ENCODE measurements around the gene HIP1. TPM values are rescaled to one million over a fixed set of nuclear protein-coding genes. Genes with fewer than 3 reads are reported as not detected.
"Not testable (repeated sequence)": the region's sequence is repeated elsewhere in the genome, so short reads cannot be mapped to it uniquely, and the experiment has no call there.

Gene HIP1
- total RNA-seq, 2 experiments from 2014 or later = 5.5 to 5.7 TPM

DNA sequence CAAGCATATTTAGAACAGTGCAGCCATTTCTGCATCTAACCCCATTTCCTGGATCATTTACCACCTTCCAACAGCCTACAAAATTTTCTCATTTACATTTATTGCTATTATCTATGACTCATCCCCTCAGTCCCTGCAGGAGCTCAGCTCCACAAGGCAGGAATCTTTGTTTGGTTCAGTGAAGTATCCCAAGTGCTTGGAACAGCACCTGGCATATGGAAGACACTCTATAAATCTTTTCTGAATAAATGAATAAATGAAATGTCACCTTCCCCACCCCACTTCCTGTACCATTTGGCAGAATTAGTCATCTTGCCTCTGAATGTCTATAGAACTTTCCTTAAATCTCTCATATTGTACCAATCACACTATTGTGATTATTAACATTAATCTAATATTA, 110.7 kb downstream of the HIP1 start:
- ChIA-PET CTCF (interaction anchor here (0.6 to 0.7 kb wide), 2 partner anchors 80 to 289 kb away, joined by 3 to 4 read pairs; no protein-coding TSS in a partner anchor), POLR2A (no interaction called here)

DNA sequence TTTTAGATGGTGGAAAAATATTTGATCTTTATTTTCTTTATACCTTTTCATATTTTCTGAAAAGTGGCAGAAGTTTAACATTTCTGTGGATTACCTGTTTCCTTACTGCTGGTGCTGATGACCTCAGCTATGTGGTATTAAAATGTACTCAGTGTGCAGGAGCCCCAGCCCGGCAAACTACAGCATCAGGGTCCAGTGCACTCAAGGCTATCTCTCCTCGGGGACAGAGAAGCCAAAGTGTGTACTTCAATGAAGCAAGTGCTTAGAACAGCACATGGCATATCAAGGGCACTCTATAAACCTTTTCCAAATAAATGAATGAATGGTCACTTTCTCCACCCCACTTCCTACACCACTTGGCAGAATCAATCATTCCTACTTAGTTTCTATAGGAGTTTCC, 111.8 kb downstream of the HIP1 start:
- CTCF ChIA-PET = no interaction called here
- POLR2A ChIA-PET = no interaction called here

DNA sequence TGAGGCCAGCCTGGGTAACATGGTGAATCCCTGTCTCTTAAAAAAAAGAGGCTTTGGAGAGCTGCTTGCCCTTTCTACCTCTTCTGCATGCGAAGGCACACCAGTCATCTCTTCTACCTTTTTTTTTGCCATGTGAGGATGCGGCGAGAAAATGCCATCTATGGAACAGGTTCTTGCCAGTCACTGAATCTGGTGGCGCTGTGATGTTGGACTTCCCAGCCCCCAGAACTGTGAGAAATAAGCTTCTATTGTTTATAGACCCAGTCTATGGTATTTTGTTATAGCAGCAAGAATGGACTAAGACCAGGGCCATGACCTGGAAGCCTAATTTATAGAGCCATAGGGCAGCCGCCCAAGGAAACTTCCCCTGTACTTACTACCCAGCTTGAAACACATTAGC, 112.9 kb downstream of the HIP1 start:
- POLR2A ChIA-PET = no interaction called here
- CTCF ChIA-PET = no interaction called here

DNA sequence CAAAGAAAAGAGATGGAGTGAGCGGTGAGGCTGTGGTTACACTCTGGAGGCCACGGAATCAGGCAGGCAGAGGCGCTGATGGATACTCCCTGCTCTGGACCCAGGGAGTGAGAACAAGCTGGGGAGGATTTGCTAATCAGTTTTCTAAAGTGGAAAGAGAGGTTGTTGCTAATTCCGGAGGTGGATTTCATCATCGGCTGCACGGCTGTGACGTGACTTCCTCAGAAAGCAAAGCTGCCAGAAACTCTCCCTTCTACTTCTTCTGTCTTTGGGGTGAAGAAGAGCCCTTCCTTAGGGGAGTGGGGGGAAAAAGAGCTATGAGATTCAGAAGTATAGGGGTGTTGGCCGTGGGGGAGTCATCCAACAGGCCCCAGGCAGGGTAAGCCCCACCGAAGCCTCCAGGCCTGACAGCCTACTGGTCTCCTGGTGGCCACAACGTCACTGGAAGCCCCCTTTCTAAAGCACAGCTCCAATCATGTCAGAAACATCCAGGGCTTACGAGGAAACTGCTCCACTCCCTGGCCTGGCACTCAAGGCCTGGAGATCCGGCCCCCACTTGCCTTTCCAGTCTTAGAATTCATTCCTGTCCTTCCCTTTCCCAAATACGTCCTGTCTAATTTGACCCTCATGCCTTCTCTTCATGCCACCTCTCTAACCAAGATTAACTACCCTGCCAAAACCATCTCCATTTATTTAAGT, 114.5 kb downstream of the HIP1 start:
- ChIA-PET CTCF (no interaction called here), POLR2A (no interaction called here)

DNA sequence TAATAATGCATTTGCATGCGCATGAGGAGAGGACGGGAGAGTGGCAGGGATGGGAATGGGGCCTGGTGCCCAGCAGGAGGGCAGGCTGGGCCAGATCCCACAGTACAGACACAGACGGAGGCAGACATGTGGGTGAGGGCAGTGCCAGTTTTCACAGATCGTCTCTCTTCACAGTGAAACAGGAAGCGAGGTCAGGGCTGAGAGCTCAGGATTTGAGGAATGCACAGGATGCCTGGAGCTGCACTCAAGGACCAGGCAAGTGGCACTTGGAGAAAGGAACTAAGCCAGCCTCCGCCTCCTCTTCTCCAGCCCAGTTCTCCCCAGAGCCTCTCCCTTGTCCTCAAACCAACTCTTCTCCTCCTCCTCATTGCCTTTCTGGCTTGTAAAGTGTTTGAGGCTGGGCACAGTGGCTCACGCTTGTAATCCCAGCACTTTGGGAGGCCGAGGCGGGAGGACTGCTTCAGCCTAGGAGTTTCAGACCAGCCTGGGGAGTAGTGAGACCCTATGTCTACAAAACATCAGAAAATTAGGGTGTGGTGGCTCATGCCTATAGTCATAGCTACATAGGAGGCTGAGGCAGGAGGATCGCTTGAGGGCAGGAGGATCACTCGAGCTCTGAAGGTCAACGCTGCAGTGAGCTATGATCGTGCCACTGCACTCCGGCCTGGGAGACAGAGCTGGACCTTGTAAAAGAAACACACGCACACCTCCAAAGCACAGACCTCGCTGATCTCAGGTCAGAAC, 115.2 kb downstream of the HIP1 start:
- CTCF ChIA-PET = no interaction called here
- POLR2A ChIA-PET = no interaction called here

DNA sequence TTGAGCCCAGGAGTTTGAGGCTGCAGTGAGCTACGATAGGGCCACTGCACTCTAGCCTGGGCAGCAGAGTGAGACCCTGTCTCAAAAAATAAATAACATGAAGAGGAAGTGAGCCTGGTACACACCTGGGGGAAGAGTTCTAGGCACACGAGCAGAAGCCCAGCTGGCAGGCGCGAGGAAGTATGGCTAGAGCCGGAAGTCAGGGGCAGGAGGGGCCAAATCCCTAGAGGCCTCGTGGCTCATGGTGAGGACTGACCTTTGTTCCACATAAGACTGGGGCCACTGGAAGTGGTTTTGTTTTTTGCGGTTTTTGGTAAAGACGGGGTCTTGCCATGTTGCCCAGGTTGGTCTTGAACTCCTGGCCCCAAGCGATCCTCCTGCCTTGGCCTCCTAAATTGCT, 117.6 kb downstream of the HIP1 start:
- ChIA-PET CTCF (no interaction called here), POLR2A (no interaction called here)

DNA sequence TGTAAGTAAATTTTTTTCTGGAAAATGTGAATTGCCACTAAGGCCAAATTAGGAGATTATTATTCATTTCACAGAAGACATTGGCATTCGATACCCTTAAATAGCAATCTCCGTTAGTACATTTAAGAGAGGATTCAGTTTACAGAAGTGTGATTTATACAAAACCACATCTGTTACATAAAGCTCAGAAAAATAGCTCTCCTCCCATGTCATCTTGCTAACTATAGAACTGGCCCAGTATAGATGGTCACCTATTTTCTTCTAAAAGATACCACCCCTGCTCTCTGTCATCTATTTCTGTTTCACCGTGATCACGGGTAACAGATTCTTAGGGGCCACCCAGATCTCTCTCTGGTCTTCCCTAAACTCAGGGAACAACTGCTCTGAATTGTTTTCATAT, 119.1 kb downstream of the HIP1 start:
- ChIA-PET POLR2A (interaction anchor here (0.6 kb wide), 1 partner anchor 185 kb away, joined by 3 read pairs; no protein-coding TSS in a partner anchor), CTCF (interaction anchor here (0.8 kb wide), 1 partner anchor 85 kb away, joined by 3 read pairs; no protein-coding TSS in a partner anchor)

DNA sequence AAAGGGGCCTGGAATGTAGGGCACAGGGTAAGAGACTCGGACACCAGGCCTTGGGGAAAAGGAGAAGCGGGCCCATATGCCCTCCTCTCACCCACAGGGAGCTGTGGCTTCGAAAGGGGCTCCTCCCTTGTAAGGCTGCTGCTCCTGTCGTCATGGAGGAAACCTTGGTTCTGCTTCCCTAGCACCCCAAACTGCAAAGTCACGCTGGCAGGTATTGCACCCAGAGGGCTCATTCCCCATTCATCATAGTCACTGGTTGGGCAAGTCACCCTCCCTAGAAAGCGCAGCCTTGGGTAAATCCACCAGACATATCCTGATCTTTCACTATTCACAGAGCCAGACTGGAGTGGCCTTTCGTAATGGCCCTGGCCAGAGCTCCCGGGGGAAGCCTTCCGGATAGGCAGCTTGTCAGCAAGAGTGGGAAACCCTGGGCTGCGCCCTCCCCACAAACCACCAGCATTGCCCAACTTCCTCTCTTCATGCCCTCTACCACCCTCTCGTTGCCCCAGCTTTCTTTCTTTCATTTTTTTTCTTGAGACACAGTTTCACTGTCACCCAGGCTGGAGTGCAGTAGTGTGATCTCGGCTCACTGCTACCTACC, 121.0 kb downstream of the HIP1 start:
- ChIA-PET POLR2A (no interaction called here), CTCF (interaction anchor here (1.0 kb wide), 1 partner anchor 20 kb away, joined by 3 read pairs; no protein-coding TSS in a partner anchor)

DNA sequence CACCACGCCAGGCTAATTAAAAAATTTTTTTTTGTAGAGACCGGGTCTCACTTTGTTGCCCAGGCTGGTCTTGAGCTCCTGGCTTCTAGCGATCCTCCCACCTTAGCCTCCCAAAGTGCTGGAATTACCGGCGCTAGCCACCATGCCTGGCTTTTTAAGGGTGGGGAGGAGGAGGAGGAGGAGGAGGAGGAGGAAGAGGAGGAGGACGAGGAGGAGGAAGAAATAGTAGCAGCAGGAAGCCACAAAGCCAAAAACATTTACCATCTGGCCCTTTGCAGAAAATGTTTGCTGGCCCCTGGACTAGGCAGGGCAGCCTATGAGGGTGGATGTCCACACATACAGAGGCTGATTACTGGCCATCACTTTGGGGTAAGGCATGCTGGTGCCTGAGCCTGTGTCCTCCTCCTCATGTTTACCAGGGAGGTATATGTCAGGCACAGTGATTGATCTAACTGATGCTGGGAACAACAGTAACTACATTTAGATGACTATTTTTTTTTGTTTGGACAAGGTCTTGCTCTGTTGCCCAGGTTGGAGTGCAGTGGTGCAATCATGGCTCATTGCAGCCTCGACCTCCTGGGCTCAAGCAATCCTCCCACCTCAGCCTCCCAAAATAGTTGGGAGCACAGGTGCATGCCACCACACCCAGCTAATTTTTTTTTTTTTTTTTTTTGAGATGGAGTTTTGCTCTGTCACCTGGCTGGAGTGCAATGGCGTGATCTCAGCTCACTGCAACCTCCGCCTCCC, 122.1 kb downstream of the HIP1 start:
- POLR2A ChIA-PET = no interaction called here
- CTCF ChIA-PET = no interaction called here

DNA sequence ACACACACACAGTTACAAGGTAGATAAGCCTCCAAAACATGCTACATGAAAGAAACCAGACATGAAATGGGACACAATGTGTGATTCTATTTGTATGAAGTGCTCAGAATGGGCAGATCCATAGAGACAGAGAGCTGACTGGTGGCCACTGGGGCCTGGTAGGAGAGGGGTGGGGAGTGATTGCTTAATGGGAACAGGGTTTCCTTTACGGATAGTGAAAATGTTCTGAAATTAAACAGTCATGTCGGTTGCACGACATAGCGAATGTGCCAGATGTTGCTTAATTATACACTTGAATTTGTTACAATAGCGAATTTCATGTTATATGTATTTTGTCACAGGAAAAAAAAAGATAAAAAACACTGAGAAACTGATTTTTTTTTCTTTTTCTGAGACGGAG, 124.3 kb downstream of the HIP1 start:
- POLR2A ChIA-PET = no interaction called here
- CTCF ChIA-PET = no interaction called here

DNA sequence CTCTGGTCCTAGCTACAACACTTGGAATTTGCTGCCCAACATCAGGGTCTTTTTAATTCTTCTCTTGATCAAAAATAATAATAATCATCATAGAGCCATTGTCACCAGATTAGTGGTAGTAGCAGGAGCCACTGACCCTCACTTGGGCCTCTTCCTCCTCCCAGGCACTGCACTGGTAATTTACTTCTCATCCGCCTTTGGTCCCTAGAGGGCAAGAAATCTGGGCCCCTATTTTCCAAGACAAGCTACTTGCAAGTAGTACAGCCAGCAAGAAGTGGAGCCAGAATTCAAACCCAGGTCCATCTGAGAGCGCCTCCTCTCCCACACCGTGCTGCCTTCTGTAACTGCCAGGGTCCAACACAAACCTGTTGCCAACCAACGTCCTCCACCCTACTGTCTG, 125.4 kb downstream of the HIP1 start:
- CTCF ChIA-PET = no interaction called here
- POLR2A ChIA-PET = no interaction called here

DNA sequence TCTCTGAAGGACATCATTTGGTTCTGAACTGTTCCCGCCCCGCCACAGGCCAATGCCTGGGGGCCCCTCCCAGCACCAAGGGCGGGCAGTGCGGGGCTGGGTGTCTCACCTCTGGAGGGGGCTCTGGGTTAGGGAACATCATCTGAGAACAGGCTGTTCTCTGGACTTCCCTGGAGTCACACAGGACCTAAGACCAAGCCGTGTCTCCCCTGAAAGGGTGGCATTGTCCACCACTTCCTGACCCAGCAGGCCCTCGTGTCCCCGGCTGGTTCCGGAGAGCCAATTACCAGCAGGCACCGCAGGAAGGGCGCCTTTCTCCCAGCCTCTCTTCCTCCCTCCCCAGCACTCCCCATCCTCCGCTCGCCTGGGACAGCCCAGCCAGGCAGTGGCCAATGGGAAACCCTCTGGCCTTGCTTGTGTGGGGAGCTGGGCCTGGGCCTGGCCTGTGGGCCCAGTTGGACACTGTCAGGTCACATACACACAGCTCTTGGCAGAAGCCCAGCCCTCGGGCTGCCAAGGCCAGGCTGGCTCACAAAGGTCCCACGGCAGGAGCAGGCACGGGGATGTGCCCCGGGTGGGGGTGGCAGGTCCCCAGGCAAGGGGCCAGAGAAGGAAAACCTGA, 127.1 kb downstream of the HIP1 start:
- ChIA-PET CTCF (no interaction called here), POLR2A (no interaction called here)

DNA sequence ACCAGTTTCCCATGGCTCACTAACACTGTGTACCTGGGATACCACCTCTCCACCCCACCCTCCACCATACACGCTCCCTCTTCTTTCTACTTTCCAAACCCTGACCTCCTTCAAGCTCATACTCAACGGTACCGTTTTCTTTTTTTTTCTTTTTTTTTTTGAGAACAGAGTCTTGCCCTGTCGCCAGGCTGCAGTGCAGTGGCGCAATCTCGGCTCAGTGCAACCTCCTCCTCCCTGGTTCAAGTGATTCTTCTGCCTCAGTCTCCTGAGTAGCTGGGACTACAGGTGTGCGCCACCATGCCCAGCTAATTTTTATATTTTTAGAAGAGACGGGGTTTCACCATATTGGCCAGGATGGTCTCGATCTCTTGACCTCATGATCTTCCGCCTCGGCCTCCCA, 129.3 kb downstream of the HIP1 start:
- CTCF ChIA-PET, POLR2A ChIA-PET: not testable (repeated sequence)

DNA sequence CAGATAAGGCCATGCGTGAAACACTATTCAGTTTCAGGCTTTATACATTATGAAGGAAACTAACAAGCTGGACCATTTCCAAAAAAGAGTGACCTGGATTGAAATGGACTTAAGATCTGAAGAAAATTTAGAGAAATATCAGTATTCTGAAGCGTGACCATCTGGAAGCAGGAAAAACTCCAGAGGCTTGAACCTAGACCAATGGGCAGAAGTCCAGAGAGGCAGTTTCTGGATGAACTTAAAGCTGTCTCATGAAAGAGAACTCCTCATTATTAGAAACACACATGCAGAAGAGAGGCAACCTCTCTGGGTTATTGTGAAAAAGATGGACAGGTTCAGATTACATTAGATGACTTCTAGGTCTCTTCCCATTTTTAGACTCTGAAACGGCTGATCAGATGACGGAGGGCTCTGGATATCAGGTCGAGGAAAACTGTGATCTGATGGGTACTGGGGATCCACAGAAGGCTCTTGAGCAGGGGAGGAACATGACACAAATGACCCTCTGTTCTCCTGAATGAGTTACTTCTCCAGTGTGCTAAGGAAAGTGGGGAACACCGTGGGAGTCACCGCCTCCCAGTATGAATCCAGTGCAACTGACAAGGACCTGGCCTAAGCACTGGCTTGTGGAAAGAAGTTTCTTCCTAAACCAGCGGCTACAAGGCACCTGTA, 130.2 kb downstream of the HIP1 start:
- ChIA-PET CTCF (no interaction called here), POLR2A (no interaction called here)

DNA sequence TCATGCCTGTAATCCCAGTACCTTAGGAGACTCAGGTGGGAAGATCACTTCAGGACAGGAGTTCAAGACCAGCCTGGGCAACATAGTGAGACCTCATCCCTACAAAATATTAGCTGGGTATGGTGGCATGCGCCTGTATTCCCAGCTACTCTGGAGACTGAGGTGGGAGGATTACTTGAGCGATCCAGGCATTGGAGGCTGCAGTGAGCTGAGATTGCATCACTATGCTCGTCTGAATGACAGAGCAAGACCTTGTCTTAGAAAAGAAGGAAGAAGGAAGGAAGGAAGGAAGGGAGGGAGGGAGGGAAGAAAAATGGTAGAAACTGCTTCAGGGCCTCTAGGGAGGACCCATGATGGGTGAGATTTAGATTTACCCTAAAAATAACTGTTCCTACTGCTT, 134.3 kb downstream of the HIP1 start:
- CTCF ChIA-PET = no interaction called here
- POLR2A ChIA-PET = no interaction called here

DNA sequence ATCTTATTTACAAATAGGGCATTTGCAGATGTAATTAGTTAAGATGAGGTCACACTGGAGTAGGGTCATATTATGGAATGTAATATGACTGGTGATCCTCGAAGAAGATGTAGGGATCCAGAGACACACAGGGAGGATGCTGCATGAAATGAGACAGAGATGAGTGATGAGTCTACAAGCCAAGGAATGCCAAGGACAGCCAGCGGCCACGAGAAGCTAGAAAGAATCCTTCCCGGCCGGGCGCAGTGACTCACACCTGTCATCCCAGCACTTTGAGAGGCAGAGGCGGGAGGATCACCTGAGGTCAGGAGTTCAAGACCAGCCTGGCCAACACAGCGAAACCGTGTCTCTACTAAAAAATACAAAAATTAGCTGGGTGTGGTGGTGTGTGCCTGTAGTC, 135.9 kb downstream of the HIP1 start:
- CTCF ChIA-PET = interaction anchor here (0.6 kb wide), 1 partner anchor 22 kb away, joined by 5 read pairs; no protein-coding TSS in a partner anchor

DNA sequence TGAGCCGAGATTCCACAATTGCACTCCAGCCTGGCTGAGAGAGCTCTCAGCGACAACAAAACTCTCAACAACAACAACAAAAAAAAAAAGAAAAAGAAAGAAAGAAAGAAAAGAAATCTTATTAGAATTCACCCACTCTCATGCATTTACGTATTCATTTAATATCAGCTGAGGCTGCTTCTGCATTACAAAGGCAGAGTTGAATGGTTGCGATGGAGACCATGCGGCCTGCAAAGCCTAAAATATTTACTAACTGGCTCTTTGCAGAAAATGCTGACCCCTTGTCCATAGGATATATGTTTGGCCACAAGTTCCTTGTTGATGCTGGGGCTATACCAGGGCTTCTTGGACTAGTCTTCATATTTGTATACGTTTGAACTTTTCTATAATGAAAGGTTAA, 137.2 kb downstream of the HIP1 start:
- POLR2A ChIA-PET = interaction anchor here (0.6 kb wide), 1 partner anchor 128 kb away, joined by 4 read pairs; no protein-coding TSS in a partner anchor

More for the DNA sequence above, 135.9 kb downstream of the HIP1 start:
- POLR2A ChIA-PET = not testable (repeated sequence)

DNA sequence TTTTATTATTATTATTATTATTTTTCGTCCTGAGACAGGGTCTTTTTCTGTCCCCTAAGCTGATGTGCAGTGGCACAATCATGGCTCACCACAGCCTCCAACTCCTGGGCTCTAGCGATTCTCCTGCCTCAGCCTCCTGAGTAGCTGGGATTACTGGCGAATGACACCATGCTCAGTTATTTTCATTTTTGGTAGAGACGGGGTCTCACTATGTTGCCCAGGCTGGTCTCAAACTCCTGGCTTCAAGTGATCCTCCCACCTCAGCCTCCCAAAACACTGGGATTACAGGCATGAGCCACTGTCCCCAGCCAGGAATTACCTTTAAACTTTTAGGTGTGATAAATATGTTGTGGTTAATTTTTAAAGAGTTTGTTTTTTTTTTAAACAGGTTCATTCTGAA, 138.0 kb downstream of the HIP1 start:
- CTCF ChIA-PET = interaction anchor here (1.3 kb wide), 1 partner anchor 9 kb away, joined by 3 read pairs; no protein-coding TSS in a partner anchor
- POLR2A ChIA-PET = not testable (repeated sequence)

More for the DNA sequence above, 137.2 kb downstream of the HIP1 start:
- CTCF ChIA-PET = interaction anchor here (1.3 kb wide), 1 partner anchor 10 kb away, joined by 3 read pairs; no protein-coding TSS in a partner anchor

DNA sequence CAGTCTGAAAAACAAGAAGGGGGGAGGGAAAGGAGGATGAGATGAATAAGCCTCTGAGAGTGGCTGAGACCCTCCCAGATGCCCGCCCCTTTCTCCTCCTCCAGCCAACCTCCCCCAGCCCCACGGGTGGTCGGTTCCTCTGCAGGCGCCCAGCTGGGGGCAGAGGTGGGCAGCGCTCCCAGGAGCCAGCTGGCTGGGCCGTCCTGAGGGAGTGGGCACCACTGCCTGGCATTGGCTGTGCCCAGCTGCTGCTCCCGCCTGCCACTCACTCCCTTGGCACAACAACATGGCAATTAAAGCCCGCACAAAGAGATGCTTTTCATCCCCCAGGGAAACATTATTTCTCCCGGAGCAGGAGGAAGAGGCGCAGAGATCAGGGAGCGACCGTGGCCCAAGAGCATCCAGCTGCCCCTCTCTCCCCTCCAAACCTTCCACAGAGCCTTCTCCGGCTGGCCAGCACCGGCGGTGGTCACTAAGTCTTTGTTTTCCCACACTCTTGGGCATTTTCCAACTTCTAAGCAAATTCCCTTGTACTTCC, 139.4 kb downstream of the HIP1 start:
- CTCF ChIA-PET = no interaction called here
- POLR2A ChIA-PET = no interaction called here

Data from activated CD8-positive, alpha-beta memory T cell treated with anti-CD3 and anti-CD28 coated beads for 36 hours (primary cell).